Body of pancreas (tissue), 4 donors: Measurements from ENCODE around the gene EPHA8. TPM values are rescaled to one million over a fixed set of nuclear protein-coding genes. Genes with fewer than 3 reads are reported as not detected.
A peak's percentile ranks its signal among the peaks of the same experiment; 100 is the strongest.

Source experiments
- ATAC-seq: fragments of 150-250 bp; one replicate; pipeline ENCODE4 v1.9.1; 2016
- DNase-seq, 4 donors: peaks; one replicate each; pipeline ENCODE4 v3.0.0-alpha.2; 2019
- H3K27ac ChIP-seq, 4 donors: fragments of 200-600 bp; sonication (generic); 1 replicate in 3 of 4; 2 replicates in 1 of 4; pipeline versions ENCODE4 v1.5.1 to v1.6.1; 2016 to 2019; ENCODE audit warnings: mild to moderate bottlenecking in 1 of 4, mixed read lengths in 1 of 4, moderate library complexity in 1 of 4
- H3K27me3 ChIP-seq, 2 donors: fragments of 200-600 bp; sonication (generic); one replicate each; pipeline ENCODE4 v1.6.0; 2016; ENCODE audit warnings: mild to moderate bottlenecking in 1 of 2
- H3K36me3 ChIP-seq, 2 donors: fragments of 200-600 bp; sonication (generic); replicated peaks in 1 of 2; 2 replicates each; pipeline ENCODE4 v1.5.1; 2016; ENCODE audit warnings: low read depth in 2 of 2; ENCODE audit not compliant: insufficient read depth in 1 of 2
- H3K4me1 ChIP-seq: fragments of 200-600 bp; sonication (generic); one replicate; pipeline ENCODE4 v1.6.0; 2016
- H3K4me3 ChIP-seq, 2 donors: fragments of 200-600 bp; sonication (generic); 1 replicate in 1 of 2; 2 replicates in 1 of 2; pipeline ENCODE4 v1.5.1; 2016 to 2019
- H3K9me3 ChIP-seq, 3 donors: fragments of 200-600 bp; sonication (generic); 1 replicate in 2 of 3; 2 replicates in 1 of 3; pipeline ENCODE4 v1.5.1; 2016
- CTCF ChIP-seq, 7 experiments: fragments of 450-650 bp in 4 of 7; fragments of 200-600 bp in 3 of 7; sonication (generic) in 3 of 7; IDR thresholded peaks; one replicate each; pipeline ENCODE4 v1.5.1; 2016 to 2019; ENCODE audit warnings: antibody characterized with exemption in 7 of 7
- POLR2A ChIP-seq, 3 donors: fragments of 450-650 bp; IDR thresholded peaks; one replicate each; pipeline ENCODE4 v1.6.1; 2016; ENCODE audit warnings: antibody characterized with exemption in 3 of 3, mild to moderate bottlenecking in 2 of 3
- WGBS, 2 donors: methylation state at CpG; one replicate each; pipeline ENCODE4 v1.1.5; 2017; 5-methylcytosine and 5-hydroxymethylcytosine counted together
- intact Hi-C: fragments of 100-400 bp; cut with DNase I; formaldehyde crosslinking; loops from one replicate; pipeline ENCODE4 v1.15.1; 2023
- total RNA-seq, 2 donors: library from RNA; depleted of rRNA; stranded (reverse); fragments of >200 nt; gene quantifications; one replicate each; pipeline ENCODE4 v1.1.0, GENCODE V29; 2016

Gene EPHA8
- total RNA-seq: under 1 TPM; 0.52 to 0.66 TPM

GRCh38 chr1:22562584-22563583 lies at the start of gene EPHA8:
Gene EPHA8 (plus strand): TSS chr1:22563489. CDS start chr1:22563636, 147 bp downstream.
- intact Hi-C loops: no loop called here

DNA sequence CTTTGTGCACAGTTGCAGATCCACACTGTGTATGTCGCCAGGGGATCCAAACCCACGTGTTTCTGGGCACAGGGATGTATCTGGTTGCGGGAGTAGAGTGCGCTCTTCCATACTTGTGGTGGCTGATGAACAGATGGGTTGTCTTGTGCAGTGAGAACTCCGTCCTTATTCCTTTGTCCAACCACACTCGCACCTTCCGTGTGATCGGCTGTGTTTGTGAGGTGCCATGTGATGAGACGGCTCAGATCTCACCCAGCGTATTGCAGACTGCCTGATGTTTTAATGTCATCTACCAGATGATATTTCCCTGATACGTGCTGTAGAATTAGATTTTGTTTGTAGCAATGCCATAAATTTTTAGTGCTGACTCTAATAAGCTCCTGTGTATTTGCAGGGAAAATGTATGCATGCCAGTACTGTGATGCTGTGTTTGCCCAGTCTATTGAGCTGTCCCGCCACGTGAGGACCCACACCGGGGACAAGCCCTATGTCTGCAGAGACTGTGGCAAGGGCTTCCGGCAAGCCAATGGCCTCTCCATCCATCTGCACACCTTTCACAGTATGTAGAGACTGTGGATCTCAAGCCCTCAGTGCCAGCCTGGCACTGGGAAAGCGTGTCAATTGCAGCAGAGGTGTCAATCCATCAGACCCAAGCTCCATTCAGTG lies 46.2 kb upstream of the EPHA8 start:
- 91 to 97% methylated on average over 13 to 16 of the region's 16 CpGs for WGBS, 2 donors

More at GRCh38 chr1:22562584-22563583, at the start of gene EPHA8:
- TF ChIP-seq POLR2A (IDR thresholded peaks at IDR 0.05): no peak
- TF ChIP-seq CTCF (IDR thresholded peaks at IDR 0.05): no peak
- Histone ChIP-seq H3K36me3 (no peaks in the 10 kb centered on the region), H3K4me1 (peaks cover 14% of the 10 kb centered on the region), H3K9me3 (no peaks in the 10 kb centered on the region), H3K27ac (no peak within 1 kb of the TSS), H3K27me3 (no peaks in the 10 kb centered on the region), H3K4me3 (no peak within 1 kb of the TSS)
- peak; percentile 57 for ATAC-seq
- peak; percentile 64 to 87 (median 73) for DNase-seq
- 6 to 31% methylated on average over 5 to 46 of the region's 81 CpGs for WGBS, 2 donors

DNA sequence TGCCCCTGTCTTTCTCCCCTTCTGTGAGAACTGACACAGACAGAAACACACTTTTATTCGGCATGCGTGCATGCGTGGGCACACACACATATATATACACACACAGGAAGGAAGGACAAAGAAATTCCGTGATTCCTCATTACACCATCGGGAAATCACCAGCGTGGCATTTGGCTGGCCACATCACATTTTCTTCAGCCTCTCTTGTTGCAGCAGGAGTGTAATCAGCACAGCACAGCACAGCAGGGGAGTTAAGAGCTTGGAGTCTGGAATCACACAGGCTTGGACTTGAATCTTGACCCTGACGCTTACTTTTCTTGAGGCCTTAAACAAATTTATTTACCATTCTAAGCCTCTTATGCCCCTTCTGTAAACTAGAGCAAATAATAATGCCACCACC lies 45.3 kb upstream of the EPHA8 start:
- no peak overlapping the region for H3K27ac ChIP-seq
- H3K9me3 ChIP-seq: no peaks in the 10 kb centered on the region
- H3K36me3 ChIP-seq: peaks cover 6 to 17% of the 10 kb centered on the region in 2 donors
- no peaks in the 10 kb centered on the region for H3K27me3 ChIP-seq
- WGBS, 2 donors: 63 to 66% methylated on average over 7 of the region's 7 CpGs
- no peak for TF ChIP-seq POLR2A (IDR thresholded peaks at IDR 0.05)
- TF ChIP-seq CTCF (IDR thresholded peaks at IDR 0.05): no peak
- H3K4me3 ChIP-seq: no peak overlapping the region
- DNase-seq (no peak), ATAC-seq (no peak)
- H3K4me1 ChIP-seq: peaks cover 34% of the 10 kb centered on the region
- intact Hi-C loops: no loop called here

More for the DNA sequence above, 46.2 kb upstream of the EPHA8 start:
- ATAC-seq (no peak), DNase-seq (no peak)
- Histone ChIP-seq H3K27ac (no peak overlapping the region), H3K4me3 (no peak overlapping the region), H3K36me3 (peaks cover 6 to 24% of the 10 kb centered on the region in 2 donors), H3K4me1 (peaks cover 43% of the 10 kb centered on the region), H3K27me3 (no peaks in the 10 kb centered on the region), H3K9me3 (no peaks in the 10 kb centered on the region)
- intact Hi-C loops: no loop called here
- TF ChIP-seq CTCF (IDR thresholded peaks at IDR 0.05) (no peak), POLR2A (IDR thresholded peaks at IDR 0.05) (no peak)

DNA sequence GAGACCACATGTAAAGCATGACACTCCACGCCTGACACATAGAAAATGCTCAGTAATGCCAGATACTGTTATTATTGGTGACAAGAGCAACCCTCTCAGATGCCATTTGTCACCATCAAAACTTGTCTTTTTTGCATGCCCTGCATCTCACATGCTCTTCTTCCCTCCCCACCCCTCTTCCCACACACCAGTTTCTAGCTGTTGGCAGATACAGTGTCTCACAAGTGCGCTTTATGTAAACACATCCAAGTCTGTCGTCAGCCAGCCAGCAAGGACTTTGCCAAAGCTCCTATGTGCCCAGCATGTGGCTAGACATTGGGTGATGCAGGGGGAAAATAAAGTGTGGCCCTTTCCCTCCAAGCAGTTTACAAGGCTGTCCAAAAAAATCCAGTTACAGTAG lies 44.9 kb upstream of the EPHA8 start:
- intact Hi-C loops: no loop called here
- DNase-seq (peak in 1 of 4 donors; percentile 48), ATAC-seq (no peak)
- TF ChIP-seq POLR2A (IDR thresholded peaks at IDR 0.05): no peak
- TF ChIP-seq CTCF (IDR thresholded peaks at IDR 0.05): no peak
- H3K4me1 ChIP-seq: peaks cover 34% of the 10 kb centered on the region
- H3K9me3 ChIP-seq: no peaks in the 10 kb centered on the region
- H3K36me3 ChIP-seq: peaks cover 6 to 15% of the 10 kb centered on the region in 2 donors
- H3K27ac ChIP-seq: no peak overlapping the region
- no peak overlapping the region for H3K4me3 ChIP-seq
- WGBS, 2 donors: 52 to 60% methylated on average over 3 of the region's 3 CpGs
- H3K27me3 ChIP-seq: no peaks in the 10 kb centered on the region
